Muscle layer of duodenum (tissue), 2 donors: ENCODE results near the gene BUD31.
"Not testable (repeated sequence)": the region's sequence is repeated elsewhere in the genome, so short reads cannot be mapped to it uniquely, and the experiment has no call there.

Experiments used
- H3K27ac ChIP-seq: one replicate; pipeline ENCODE4 v1.7.0; 2013; ENCODE audit warnings: mild to moderate bottlenecking, low read length
- H3K27me3 ChIP-seq: one replicate; pipeline ENCODE4 v1.7.0; 2013; ENCODE audit warnings: low read depth, mild to moderate bottlenecking, control low read depth, low read length
- H3K36me3 ChIP-seq, 2 donors: one replicate each; pipeline ENCODE4 v1.7.0; 2013; ENCODE audit warnings: low read length in 2 of 2, control low read depth in 1 of 2, mild to moderate bottlenecking in 1 of 2; ENCODE audit not compliant: insufficient read depth in 2 of 2, control insufficient read depth in 1 of 2
- H3K4me1 ChIP-seq, 2 donors: one replicate each; pipeline ENCODE4 v1.7.0; 2013; ENCODE audit warnings: low read length in 2 of 2, mild to moderate bottlenecking in 2 of 2, control low read depth in 1 of 2, moderate library complexity in 1 of 2; ENCODE audit not compliant: insufficient read depth in 2 of 2, control insufficient read depth in 1 of 2
- H3K4me3 ChIP-seq, 2 donors: one replicate each; pipeline ENCODE4 v1.7.0; 2013; ENCODE audit warnings: low read length in 2 of 2, low read depth in 1 of 2, mild to moderate bottlenecking in 1 of 2
- H3K9me3 ChIP-seq, 2 donors: one replicate each; pipeline ENCODE4 v1.7.0; 2013; ENCODE audit warnings: low read length in 2 of 2, control low read depth in 1 of 2, mild to moderate bottlenecking in 1 of 2; ENCODE audit not compliant: control insufficient read depth in 1 of 2
- donor health status: healthy.

BUD31 gene

DNA sequence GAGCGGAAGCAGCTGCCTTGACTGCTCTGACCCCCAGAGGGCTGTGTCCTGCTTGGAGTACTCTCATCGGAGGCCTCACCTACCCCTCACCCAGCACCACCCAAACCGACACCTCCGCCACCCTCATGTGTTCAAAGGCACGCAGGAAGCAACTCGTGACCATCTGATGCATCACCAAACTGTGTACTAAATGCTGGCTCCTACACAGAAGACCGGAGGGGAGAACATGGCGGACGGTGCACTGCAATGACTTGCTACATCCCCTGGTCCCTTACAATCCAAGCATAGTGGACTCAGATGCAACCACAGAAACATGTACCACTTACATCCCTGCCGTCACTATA is 3.8 kb upstream of the BUD31 start:
- no peak overlapping the region for H3K27ac ChIP-seq
- H3K27me3 ChIP-seq = no peaks in the 10 kb centered on the region
- H3K4me1 ChIP-seq = peaks cover 10 to 44% of the 10 kb centered on the region in 2 donors
- H3K36me3 ChIP-seq = peaks cover 26 to 61% of the 10 kb centered on the region in 2 donors
- no peak overlapping the region for H3K4me3 ChIP-seq
- no peaks in the 10 kb centered on the region for H3K9me3 ChIP-seq

GRCh38 chr7:99406557-99406956 is 2.2 kb upstream of the BUD31 start:
- Histone ChIP-seq H3K4me3 (peak overlapping the region in 1 of 2 donors; percentile 99), H3K36me3 (peaks cover 27 to 47% of the 10 kb centered on the region in 2 donors), H3K27me3 (no peaks in the 10 kb centered on the region), H3K9me3 (no peaks in the 10 kb centered on the region), H3K4me1 (peaks cover 12 to 50% of the 10 kb centered on the region in 2 donors), H3K27ac (peak overlapping the region; percentile 90)

- H3K36me3 ChIP-seq = peaks cover 32 to 49% of the 10 kb centered on the region in 2 donors
- no peaks in the 10 kb centered on the region for H3K27me3 ChIP-seq
- H3K4me1 ChIP-seq = peaks cover 12 to 50% of the 10 kb centered on the region in 2 donors
Measured at GRCh38 chr7:99407872-99408378, 844 bp upstream of the BUD31 start.

DNA sequence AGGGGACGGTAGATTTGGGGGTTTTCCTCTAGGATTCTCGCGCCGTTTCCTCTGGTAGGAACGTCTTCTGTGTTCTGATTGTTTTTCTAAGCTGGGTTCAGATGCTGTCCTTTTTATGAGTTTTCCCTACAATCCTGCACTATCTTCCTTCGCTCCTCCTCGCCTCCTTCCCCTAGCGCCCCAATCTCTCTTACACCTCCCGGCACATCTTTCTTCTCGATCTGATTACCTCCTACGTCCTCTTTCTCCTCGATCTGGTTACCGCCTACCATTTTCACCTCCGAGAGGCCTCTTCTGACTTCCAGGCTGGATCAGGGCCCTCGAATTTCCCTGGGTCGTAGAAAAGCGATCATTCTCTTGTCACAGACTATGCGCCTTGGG is 413 bp downstream of the BUD31 start:
- peak overlapping the region; percentile 94 to 99 for H3K4me3 ChIP-seq
- no peaks in the 10 kb centered on the region for H3K27me3 ChIP-seq
- H3K9me3 ChIP-seq = no peaks in the 10 kb centered on the region
- H3K4me1 ChIP-seq = peaks cover 12 to 45% of the 10 kb centered on the region in 2 donors
- peak overlapping the region; percentile 95 for H3K27ac ChIP-seq
- peaks cover 27 to 45% of the 10 kb centered on the region in 2 donors for H3K36me3 ChIP-seq

More at GRCh38 chr7:99407872-99408378, 844 bp upstream of the BUD31 start:
- peak overlapping the region; percentile 94 to 99 for H3K4me3 ChIP-seq
- no peaks in the 10 kb centered on the region for H3K9me3 ChIP-seq
- peak overlapping the region; percentile 90 for H3K27ac ChIP-seq

- Histone ChIP-seq H3K4me1 (peaks cover 12 to 39% of the 10 kb centered on the region in 2 donors), H3K27me3 (no peaks in the 10 kb centered on the region), H3K9me3 (no peaks in the 10 kb centered on the region), H3K4me3 (peak overlapping the region; percentile 94 to 99), H3K27ac (peak overlapping the region; percentile 95), H3K36me3 (peaks cover 22 to 39% of the 10 kb centered on the region in 2 donors)
Measured at GRCh38 chr7:99409806-99410205, 1.0 kb downstream of the BUD31 start.

DNA sequence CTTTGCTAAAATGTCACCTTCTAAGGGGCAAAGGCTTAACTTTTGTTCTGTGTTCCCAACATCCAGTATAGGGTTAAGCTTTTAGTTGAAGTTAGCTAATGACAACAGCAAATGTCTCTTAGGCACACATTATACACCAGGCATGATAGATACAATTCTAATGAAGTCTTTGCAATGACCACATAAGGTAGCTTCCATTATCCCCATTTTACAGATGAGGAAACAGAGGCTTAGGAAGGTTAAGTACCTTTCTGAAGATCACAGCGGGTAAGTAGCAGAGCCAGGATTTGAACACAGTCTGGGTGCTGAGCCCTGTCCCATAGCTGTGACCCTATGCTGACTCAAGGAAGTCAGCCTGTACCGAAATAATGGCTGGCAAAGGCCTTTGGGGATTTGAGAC is 1.9 kb downstream of the BUD31 start:
- Histone ChIP-seq H3K27me3 (no peaks in the 10 kb centered on the region), H3K9me3 (no peaks in the 10 kb centered on the region), H3K4me1 (peaks cover 12 to 30% of the 10 kb centered on the region in 2 donors), H3K27ac (no peak overlapping the region), H3K36me3 (peaks cover 22 to 36% of the 10 kb centered on the region in 2 donors), H3K4me3 (no peak overlapping the region)

- not testable (repeated sequence) for H3K4me3 ChIP-seq, H3K4me1 ChIP-seq, H3K27me3 ChIP-seq, H3K9me3 ChIP-seq, H3K27ac ChIP-seq
- H3K36me3 ChIP-seq = peaks cover 53 to 70% of the 10 kb centered on the region in 2 donors
Measured at GRCh38 chr7:99415513-99416127, 6.9 kb downstream of the BUD31 start.

DNA sequence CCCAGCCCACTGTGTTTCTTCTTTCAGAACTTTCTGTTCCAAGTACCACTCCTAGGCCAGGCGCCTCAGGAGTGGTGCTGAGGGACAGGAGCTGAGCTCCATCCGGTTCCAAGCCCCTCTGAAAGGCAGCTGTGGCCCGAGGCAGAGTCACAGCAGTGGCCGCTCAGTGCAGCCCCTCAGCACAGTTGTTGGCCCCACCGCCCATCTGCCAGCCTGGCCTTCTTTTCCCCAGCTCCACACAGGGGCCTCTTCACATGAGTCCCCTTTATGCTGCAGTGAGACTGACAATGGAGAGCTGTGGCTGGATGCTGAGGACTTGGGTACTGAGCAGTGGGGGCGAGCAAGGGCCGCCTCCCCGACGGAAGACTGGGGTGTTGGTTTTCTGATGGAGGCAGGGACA is 9.5 kb downstream of the BUD31 start:
- Histone ChIP-seq H3K4me1 (no peaks in the 10 kb centered on the region), H3K27me3 (no peaks in the 10 kb centered on the region), H3K4me3 (no peak overlapping the region), H3K36me3 (peaks cover 40 to 68% of the 10 kb centered on the region in 2 donors), H3K9me3 (no peaks in the 10 kb centered on the region), H3K27ac (no peak overlapping the region)

GRCh38 chr7:99419323-99420021 is 10.7 kb downstream of the BUD31 start:
- H3K27ac ChIP-seq = no peak overlapping the region
- H3K4me1 ChIP-seq = no peaks in the 10 kb centered on the region
- no peaks in the 10 kb centered on the region for H3K9me3 ChIP-seq
- no peaks in the 10 kb centered on the region for H3K27me3 ChIP-seq
- H3K4me3 ChIP-seq = no peak overlapping the region
- H3K36me3 ChIP-seq = peaks cover 44 to 75% of the 10 kb centered on the region in 2 donors

DNA sequence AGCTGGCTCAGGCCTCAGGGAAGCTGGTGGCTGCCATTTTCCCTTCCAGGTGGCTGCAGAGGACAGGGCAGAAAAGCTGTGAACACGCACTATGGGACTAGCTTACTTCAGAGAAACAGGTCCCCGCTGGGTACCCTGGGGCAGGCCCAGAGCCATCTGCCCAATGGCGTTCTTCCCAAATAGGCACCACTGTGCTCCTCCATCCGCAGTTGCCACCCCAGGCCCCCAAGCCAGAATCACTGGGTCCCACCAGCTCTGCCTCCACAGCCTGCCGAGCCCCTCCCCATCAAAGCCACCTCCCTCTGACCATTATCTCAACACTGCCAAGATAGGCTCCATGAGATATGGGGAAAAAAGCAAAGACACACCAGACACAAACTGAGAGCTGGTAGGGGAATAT is 11.4 kb downstream of the BUD31 start:
- Histone ChIP-seq H3K27ac (no peak overlapping the region), H3K4me1 (no peaks in the 10 kb centered on the region), H3K4me3 (no peak overlapping the region), H3K36me3 (peaks cover 52 to 82% of the 10 kb centered on the region in 2 donors), H3K9me3 (no peaks in the 10 kb centered on the region), H3K27me3 (no peaks in the 10 kb centered on the region)

DNA sequence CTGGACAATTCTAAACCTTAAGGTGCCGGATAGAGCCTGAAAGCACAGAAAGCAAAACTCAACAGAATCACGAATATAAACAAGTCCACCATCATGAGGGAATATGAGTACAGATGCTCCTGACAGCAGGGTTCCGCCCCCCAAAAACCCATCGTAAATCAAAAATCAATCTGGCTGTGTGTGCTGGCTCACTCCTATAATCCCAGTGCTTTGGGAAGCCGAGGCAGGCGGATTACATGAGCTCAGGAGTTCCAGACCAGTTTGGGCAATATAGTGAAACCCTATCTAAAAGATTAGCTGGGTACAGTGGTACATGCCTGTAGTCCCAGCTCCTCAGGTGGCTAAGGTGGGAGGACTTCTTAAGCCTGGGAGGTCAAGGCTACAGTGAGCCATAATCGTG is 12.2 kb downstream of the BUD31 start:
- H3K27ac ChIP-seq = no peak overlapping the region
- no peaks in the 10 kb centered on the region for H3K27me3 ChIP-seq
- peaks cover 53 to 85% of the 10 kb centered on the region in 2 donors for H3K36me3 ChIP-seq
- no peaks in the 10 kb centered on the region for H3K4me1 ChIP-seq
- no peak overlapping the region for H3K4me3 ChIP-seq
- H3K9me3 ChIP-seq = no peaks in the 10 kb centered on the region
